Spleen (tissue), 7 donors: ENCODE measurements around the gene KCNQ1.

Source experiments
- CTCF ChIP-seq, 11 experiments: fragments of 200-600 bp in 7 of 11; fragments of 450-650 bp in 4 of 11; sonication (generic) in 4 of 11; IDR thresholded peaks in 8 of 11; conservative IDR thresholded peaks in 3 of 11; 1 replicate in 7 of 11; 2 replicates in 4 of 11; pipeline versions ENCODE4 v1.4.0 to v1.8.0; 2016 to 2021; ENCODE audit warnings: antibody characterized with exemption in 11 of 11, inconsistent platforms in 4 of 11, mild to moderate bottlenecking in 1 of 11
- POLR2A ChIP-seq, 3 donors: fragments of 450-650 bp; IDR thresholded peaks; one replicate each; pipeline ENCODE4 v1.5.1; 2017; ENCODE audit warnings: antibody characterized with exemption in 3 of 3, mild to moderate bottlenecking in 1 of 3
- POLR2AphosphoS5 ChIP-seq, 3 donors: sonication (generic); formaldehyde crosslinking; IDR thresholded peaks; one replicate each; pipeline ENCODE4 v1.5.1; 2017; ENCODE audit warnings: antibody characterized with exemption in 3 of 3
- donor health status: DM: no; HTN: no; CAD: no; lungs with moderate emphysema.
- donor health status: DM: no; HTN: no; CAD: no.
- donor health status: DM: no; HTN: no; CAD: no.

- TF ChIP-seq CTCF (IDR thresholded peaks at IDR 0.05 in 8 of 11, conservative IDR thresholded peaks at IDR 0.05 in 3 of 11) (no peak), POLR2A (IDR thresholded peaks at IDR 0.05) (no peak), POLR2AphosphoS5 (IDR thresholded peaks at IDR 0.05) (no peak)
Measured at GRCh38 chr11:2409611-2410468, 35.0 kb upstream of the KCNQ1 start.
